Tibial artery (tissue), 4 donors: ENCODE measurements around the gene FAM83F.

Experiments
- DNase-seq, 2 donors: peaks; one replicate each; pipeline ENCODE4 v3.0.0-alpha.2; 2019
- H3K27ac ChIP-seq, 2 donors: fragments of 200-600 bp; sonication (generic) in 1 of 2; 1 replicate in 1 of 2; 2 replicates in 1 of 2; pipeline ENCODE4 v1.5.1; 2018 to 2019; ENCODE audit warnings: mild to moderate bottlenecking in 1 of 2
- H3K27me3 ChIP-seq, 2 donors: fragments of 200-600 bp; sonication (generic) in 1 of 2; one replicate each; pipeline versions ENCODE4 v1.5.1 to v1.6.0; 2016 to 2019
- H3K36me3 ChIP-seq, 3 donors: fragments of 200-600 bp; sonication (generic) in 2 of 3; one replicate each; pipeline ENCODE4 v1.5.1; 2016 to 2019; ENCODE audit warnings: mild to moderate bottlenecking in 2 of 3
- H3K4me1 ChIP-seq, 4 donors: fragments of 200-600 bp; sonication (generic) in 2 of 4; 1 replicate in 3 of 4; 2 replicates in 1 of 4; pipeline ENCODE4 v1.5.1; 2016 to 2019
- H3K4me3 ChIP-seq, 2 donors: fragments of 200-600 bp; sonication (generic) in 1 of 2; 1 replicate in 1 of 2; 2 replicates in 1 of 2; pipeline ENCODE4 v1.5.1; 2018 to 2019; ENCODE audit warnings: mild to moderate bottlenecking in 2 of 2
- H3K9me3 ChIP-seq, 3 donors: fragments of 200-600 bp; sonication (generic) in 1 of 3; one replicate each; pipeline ENCODE4 v1.5.1; 2016 to 2019
- CTCF ChIP-seq, 2 experiments: fragments of 200-600 bp in 1 of 2; fragments of 450-650 bp in 1 of 2; IDR thresholded peaks; one replicate each; pipeline ENCODE4 v1.5.1; 2017 to 2019; ENCODE audit warnings: antibody characterized with exemption in 2 of 2, mild to moderate bottlenecking in 1 of 2, moderate library complexity in 1 of 2
- intact Hi-C: fragments of 100-400 bp; cut with DNase I; formaldehyde crosslinking; loops from one replicate; pipeline ENCODE4 v1.15.0; 2023; ENCODE audit warnings: low total_unique reads

FAM83F gene

GRCh38 chr22:39960791-39961746 lies 33.7 kb upstream of the FAM83F start:
- no peaks in the 10 kb centered on the region for H3K9me3 ChIP-seq
- peaks cover 0 to 43% of the 10 kb centered on the region in 2 donors for H3K27me3 ChIP-seq
- TF ChIP-seq CTCF (IDR thresholded peaks at IDR 0.05) = no peak
- H3K4me1 ChIP-seq = no peaks in the 10 kb centered on the region
- intact Hi-C loops = no loop called here
- H3K36me3 ChIP-seq = no peaks in the 10 kb centered on the region
- no peak for DNase-seq
- H3K27ac ChIP-seq = no peak overlapping the region
- no peak overlapping the region for H3K4me3 ChIP-seq

- intact Hi-C loops = no loop called here
- no peak for TF ChIP-seq CTCF (IDR thresholded peaks at IDR 0.05)
- Histone ChIP-seq H3K36me3 (no peaks in the 10 kb centered on the region), H3K4me1 (no peaks in the 10 kb centered on the region), H3K4me3 (no peak overlapping the region), H3K27ac (no peak overlapping the region), H3K9me3 (no peaks in the 10 kb centered on the region), H3K27me3 (peaks cover 0 to 43% of the 10 kb centered on the region in 2 donors)
- DNase-seq = no peak
Measured at GRCh38 chr22:39962071-39962470, 32.7 kb upstream of the FAM83F start.

GRCh38 chr22:39965748-39966147 lies 29.0 kb upstream of the FAM83F start:
- no peak for DNase-seq
- Histone ChIP-seq H3K4me1 (peaks cover 0 to 8% (median 0%) of the 10 kb centered on the region in 4 donors), H3K4me3 (no peak overlapping the region), H3K9me3 (no peaks in the 10 kb centered on the region), H3K36me3 (no peaks in the 10 kb centered on the region), H3K27me3 (peaks cover 0 to 47% of the 10 kb centered on the region in 2 donors), H3K27ac (no peak overlapping the region)
- no peak for TF ChIP-seq CTCF (IDR thresholded peaks at IDR 0.05)
- intact Hi-C loops = no loop called here

GRCh38 chr22:39966470-39966869 lies 28.3 kb upstream of the FAM83F start:
- DNase-seq = no peak
- intact Hi-C loops = no loop called here
- Histone ChIP-seq H3K4me1 (peaks cover 0 to 8% (median 0%) of the 10 kb centered on the region in 4 donors), H3K27me3 (peaks cover 0 to 48% of the 10 kb centered on the region in 2 donors), H3K4me3 (no peak overlapping the region), H3K9me3 (no peaks in the 10 kb centered on the region), H3K36me3 (no peaks in the 10 kb centered on the region), H3K27ac (no peak overlapping the region)
- TF ChIP-seq CTCF (IDR thresholded peaks at IDR 0.05) = no peak

GRCh38 chr22:39967103-39967829 lies 27.5 kb upstream of the FAM83F start:
- DNase-seq = no peak

More at GRCh38 chr22:39967103-39967829, 27.5 kb upstream of the FAM83F start:
- Histone ChIP-seq H3K27me3 (peaks cover 0 to 50% of the 10 kb centered on the region in 2 donors), H3K36me3 (no peaks in the 10 kb centered on the region), H3K4me3 (no peak overlapping the region), H3K4me1 (peaks cover 0 to 8% (median 0%) of the 10 kb centered on the region in 4 donors), H3K27ac (no peak overlapping the region), H3K9me3 (no peaks in the 10 kb centered on the region)
- TF ChIP-seq CTCF (IDR thresholded peaks at IDR 0.05) = no peak
- intact Hi-C loops = no loop called here
